B cell (primary cell): ENCODE results near the gene RHEBL1. TPM values are rescaled to one million over a fixed set of nuclear protein-coding genes. Genes with fewer than 3 reads are reported as not detected.
A peak's percentile ranks its signal among the peaks of the same experiment; 100 is the strongest.

Source experiments
- ATAC-seq: fragments of 200-7000 bp; cut with Tn5 transposase; one replicate; pipeline ENCODE4 v1.10.0; 2021; ENCODE audit warnings: low read depth, mild to moderate bottlenecking, moderate number of reproducible peaks, moderate library complexity
- CTCF ChIA-PET: fragments of 350-600 bp; sonication (Branson Sonifier 250); formaldehyde crosslinking; loops from one replicate; lab custom pipeline; 2021; ENCODE audit warnings: antibody characterized with exemption, inconsistent platforms; lab: Charles Lee
- POLR2A ChIA-PET: fragments of 350-600 bp; sonication (Branson Sonifier 250); formaldehyde crosslinking; loops from one replicate; lab custom pipeline; 2021; ENCODE audit warnings: antibody characterized with exemption; lab: Charles Lee
- DNase-seq: peaks from one replicate; pipeline ENCODE4 v3.0.0; 2013
- H2AFZ ChIP-seq: 2 replicates; pipeline ENCODE4 v1.6.1; 2012; ENCODE audit warnings: mild to moderate bottlenecking, low read depth, low read length; ENCODE audit not compliant: insufficient read depth, poor library complexity, severe bottlenecking
- H3K27ac ChIP-seq, 2 donors: 1 replicate in 1 of 2; 2 replicates in 1 of 2; pipeline ENCODE4 v1.5.1; 2012 to 2013; ENCODE audit warnings: low read length in 2 of 2, mild to moderate bottlenecking in 2 of 2, moderate library complexity in 1 of 2
- H3K27me3 ChIP-seq, 4 experiments: fragments of 200-600 bp in 1 of 4; sonication (generic) in 1 of 4; replicated peaks in 1 of 4; 1 replicate in 2 of 4; 2 replicates in 2 of 4; pipeline versions ENCODE4 v1.6.1 to v1.7.0; 2013 to 2016; ENCODE audit warnings: low read length in 3 of 4, mild to moderate bottlenecking in 2 of 4, mixed read lengths in 1 of 4, moderate library complexity in 1 of 4; ENCODE audit not compliant: insufficient read depth in 4 of 4, control insufficient read depth in 3 of 4; ENCODE audit errors: control extremely low read depth in 1 of 4
- H3K36me3 ChIP-seq, 2 experiments: replicated peaks in 1 of 2; 1 replicate in 1 of 2; 2 replicates in 1 of 2; pipeline versions ENCODE4 v1.6.1 to v1.7.1; 2013; ENCODE audit warnings: low read length in 1 of 2; ENCODE audit not compliant: insufficient read depth in 2 of 2, control insufficient read depth in 1 of 2; ENCODE audit errors: control extremely low read depth in 1 of 2, extremely low read depth in 1 of 2
- H3K4me1 ChIP-seq, 2 donors: fragments of 200-600 bp in 1 of 2; sonication (generic) in 1 of 2; 1 replicate in 1 of 2; 2 replicates in 1 of 2; pipeline versions ENCODE4 v1.5.1 to v1.6.1; 2013 to 2017; ENCODE audit warnings: low read length in 2 of 2; ENCODE audit not compliant: control insufficient read depth in 2 of 2, insufficient read depth in 2 of 2
- H3K4me2 ChIP-seq: replicated peaks from 2 replicates; pipeline ENCODE3; 2012; ENCODE audit warnings: mild to moderate bottlenecking, low read depth, low read length; ENCODE audit not compliant: poor library complexity, severe bottlenecking
- H3K4me3 ChIP-seq, 5 experiments: fragments of 200-600 bp in 1 of 5; sonication (generic) in 1 of 5; 1 replicate in 3 of 5; 2 replicates in 2 of 5; pipeline versions ENCODE4 v1.5.1 to v1.7.0; 2011 to 2016; ENCODE audit warnings: low read length in 4 of 5, mild to moderate bottlenecking in 4 of 5, low read depth in 2 of 5, control low read depth in 1 of 5, moderate library complexity in 1 of 5; ENCODE audit not compliant: insufficient read depth in 1 of 5; ENCODE audit errors: control extremely low read depth in 1 of 5, extremely low read depth in 1 of 5
- H3K79me2 ChIP-seq: fragments of 200-600 bp; sonication (generic); one replicate; pipeline ENCODE4 v1.6.0; 2016; ENCODE audit warnings: low read length; ENCODE audit not compliant: control insufficient read depth, insufficient read depth
- H3K9ac ChIP-seq: fragments of 200-600 bp; sonication (generic); 2 replicates; pipeline ENCODE4 v1.6.1; 2017; ENCODE audit warnings: mild to moderate bottlenecking, low read length, moderate library complexity
- H3K9me3 ChIP-seq, 3 donors: one replicate each; pipeline versions ENCODE4 v1.6.1 to v1.7.1; 2013; ENCODE audit warnings: low read length in 2 of 3; ENCODE audit not compliant: control insufficient read depth in 2 of 3, insufficient read depth in 1 of 3; ENCODE audit errors: control extremely low read depth in 1 of 3
- H4K20me1 ChIP-seq: 2 replicates; pipeline ENCODE4 v1.6.0; 2012; ENCODE audit warnings: mild to moderate bottlenecking, low read length; ENCODE audit not compliant: insufficient read depth, control insufficient read depth, poor library complexity, severe bottlenecking
- H3K27ac Mint-ChIP-seq: one replicate; pipeline ENCODE4 v1.8.0; 2021; ENCODE audit warnings: mixed read lengths
- H3K27me3 Mint-ChIP-seq: one replicate; pipeline ENCODE4 v1.8.0; 2021; ENCODE audit warnings: mixed read lengths
- H3K4me1 Mint-ChIP-seq: one replicate; pipeline ENCODE4 v1.8.0; 2021; ENCODE audit warnings: mixed read lengths
- H3K4me3 Mint-ChIP-seq: one replicate; pipeline ENCODE4 v1.8.0; 2021; ENCODE audit warnings: mixed read lengths
- H3K9me3 Mint-ChIP-seq: one replicate; pipeline ENCODE4 v1.8.0; 2022; ENCODE audit warnings: mixed read lengths; ENCODE audit not compliant: insufficient read depth
- EZH2 ChIP-seq: IDR thresholded peaks from 2 replicates; pipeline ENCODE4 v1.6.1; 2012; ENCODE audit warnings: borderline replicate concordance, low read depth, mild to moderate bottlenecking, moderate library complexity, low read length; ENCODE audit not compliant: insufficient read depth, poor library complexity, severe bottlenecking
- WGBS: methylation state at CpG from one replicate; pipeline ENCODE4 v1.1.5; 2013; ENCODE audit warnings: missing lambda C conversion rate; ENCODE audit not compliant: insufficient coverage; 5-methylcytosine and 5-hydroxymethylcytosine counted together
- intact Hi-C: fragments of 100-400 bp; cut with micrococcal nuclease; formaldehyde crosslinking; loops from one replicate; pipeline ENCODE4 v1.10.0; 2022
- polyA plus RNA-seq: library from polyadenylated mRNA; depleted of rRNA; stranded (reverse); fragments of >200 nt; gene quantifications from 2 replicates; pipeline ENCODE4 v1.2.3, GENCODE V29; 2012
- total RNA-seq, 2 donors: library from RNA; stranded (reverse); fragments of 120-200 nt in 1 of 2; gene quantifications; 1 replicate in 1 of 2; 2 replicates in 1 of 2; pipeline versions ENCODE4 v1.2.3 to v1.2.4, GENCODE V29; 2013 to 2022
- TF ChIP-seq, protein P1 (sequence below): fragments of 200-600 bp; IDR thresholded peaks from one replicate; pipeline ENCODE4 v1.8.0; 2022; ENCODE audit warnings: antibody characterized with exemption, mild to moderate bottlenecking

RHEBL1 gene
- total and polyA plus RNA-seq, 2 donors (not counting 1 experiment from before 2014, with no cell fraction given) = 3.0 to 6.1 TPM

DNA sequence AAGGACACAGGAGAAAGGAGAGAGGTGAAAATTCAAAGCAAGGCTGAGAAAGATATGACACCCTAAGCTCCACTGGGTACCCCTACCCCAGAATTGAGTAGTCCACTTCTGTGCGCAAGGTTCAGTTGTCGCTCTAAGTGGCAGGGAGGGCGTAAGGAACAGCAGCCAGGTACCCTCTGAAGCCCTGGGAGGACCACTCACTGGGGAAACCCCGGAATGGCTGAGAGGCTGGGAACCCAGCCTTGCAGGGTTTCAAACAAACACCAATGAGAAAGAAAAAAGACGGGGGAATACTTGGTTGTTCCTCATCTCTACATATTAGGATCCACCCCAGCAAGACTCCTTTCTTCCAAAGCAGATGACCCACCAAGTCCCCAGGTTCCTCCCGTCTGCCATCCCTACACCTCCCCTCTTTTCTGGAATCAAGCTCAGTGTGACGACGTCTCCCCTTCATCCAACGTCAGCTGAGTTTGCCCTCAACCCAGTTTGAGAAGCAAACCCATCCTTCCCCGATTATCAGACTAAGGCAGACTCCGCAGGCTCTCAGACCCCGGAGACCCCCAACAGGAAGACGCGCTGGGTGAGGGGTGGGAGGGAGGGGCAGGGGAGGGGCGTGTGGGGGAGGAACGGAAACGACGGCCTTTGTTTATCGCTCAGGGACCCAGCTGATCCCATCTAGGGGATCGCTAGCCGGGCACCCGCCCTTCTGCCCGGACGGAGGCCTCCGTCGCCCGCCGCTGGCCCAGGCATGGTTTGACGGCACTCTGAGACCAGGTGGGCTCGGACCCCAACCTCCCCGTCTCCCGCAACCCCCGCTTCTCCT is 40.1 kb upstream of the RHEBL1 start:
- Mint-ChIP-seq H3K9me3 (no peaks in the 10 kb centered on the region), H3K27me3 (no peaks in the 10 kb centered on the region), H3K4me3 (peak overlapping the region; percentile 96), H3K4me1 (peaks cover 47% of the 10 kb centered on the region), H3K27ac (peak overlapping the region; percentile 96)
- Histone ChIP-seq H3K27me3 (no peaks in the 10 kb centered on the region), H3K4me3 (peak overlapping the region; percentile 61 to 99 (median 86)), H3K9ac (peak overlapping the region; percentile 97), H3K4me1 (peaks cover 16 to 23% of the 10 kb centered on the region in 2 donors), H3K9me3 (no peaks in the 10 kb centered on the region), H2AFZ (peak overlapping the region; percentile 76), H3K79me2 (peaks cover 36% of the 10 kb centered on the region), H3K36me3 (peaks cover 0 to 24% of the 10 kb centered on the region in 2 experiments), H3K4me2 (peak overlapping the region; percentile 89), H4K20me1 (peaks cover 25% of the 10 kb centered on the region), H3K27ac (peak overlapping the region; percentile 88 to 90)
- TF ChIP-seq EZH2 = no peak
- TF ChIP-seq, protein P1, sequence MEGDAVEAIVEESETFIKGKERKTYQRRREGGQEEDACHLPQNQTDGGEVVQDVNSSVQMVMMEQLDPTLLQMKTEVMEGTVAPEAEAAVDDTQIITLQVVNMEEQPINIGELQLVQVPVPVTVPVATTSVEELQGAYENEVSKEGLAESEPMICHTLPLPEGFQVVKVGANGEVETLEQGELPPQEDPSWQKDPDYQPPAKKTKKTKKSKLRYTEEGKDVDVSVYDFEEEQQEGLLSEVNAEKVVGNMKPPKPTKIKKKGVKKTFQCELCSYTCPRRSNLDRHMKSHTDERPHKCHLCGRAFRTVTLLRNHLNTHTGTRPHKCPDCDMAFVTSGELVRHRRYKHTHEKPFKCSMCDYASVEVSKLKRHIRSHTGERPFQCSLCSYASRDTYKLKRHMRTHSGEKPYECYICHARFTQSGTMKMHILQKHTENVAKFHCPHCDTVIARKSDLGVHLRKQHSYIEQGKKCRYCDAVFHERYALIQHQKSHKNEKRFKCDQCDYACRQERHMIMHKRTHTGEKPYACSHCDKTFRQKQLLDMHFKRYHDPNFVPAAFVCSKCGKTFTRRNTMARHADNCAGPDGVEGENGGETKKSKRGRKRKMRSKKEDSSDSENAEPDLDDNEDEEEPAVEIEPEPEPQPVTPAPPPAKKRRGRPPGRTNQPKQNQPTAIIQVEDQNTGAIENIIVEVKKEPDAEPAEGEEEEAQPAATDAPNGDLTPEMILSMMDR = no peak
- intact Hi-C loops = loop anchor here (1.0 to 2.0 kb wide), 7 partner anchors 12 to 124 kb away; partner anchors contain the start of genes PRKAG1 and TUBA1A
- WGBS = 8% methylated on average over 26 of the region's 33 CpGs
- DNase-seq (peak; percentile 33), ATAC-seq (no peak)
- ChIA-PET CTCF (interaction anchor here (0.6 to 17.6 kb wide), 14 partner anchors 8 to 357 kb away, joined by 3 to 193 read pairs (median 6); partner anchors contain the start of genes DHH, TUBA1A and TUBA1B), POLR2A (interaction anchor here (0.6 to 4.3 kb wide), 9 partner anchors 11 to 213 kb away, joined by 3 to 47 read pairs (median 4); partner anchors contain the start of genes RHEBL1, TROAP, TUBA1A and TUBA1B)
